K562 (cell line): ENCODE results near the gene SEC61A2. TPM values are rescaled to one million over a fixed set of nuclear protein-coding genes. Genes with fewer than 3 reads are reported as not detected.

Experiments
- ARNT ChIP-seq, 2 experiments: fragments of 450-650 bp; IDR thresholded peaks; 2 replicates each; pipeline ENCODE4 v1.6.1; 2016; ENCODE audit warnings: mild to moderate bottlenecking in 1 of 2
- ATF4 ChIP-seq: fragments of 450-650 bp; formaldehyde crosslinking; IDR thresholded peaks from 2 replicates; pipeline ENCODE4 v1.4.0; 2022; ENCODE audit warnings: mild to moderate bottlenecking, moderate library complexity
- HMG20B ChIP-seq: fragments of 250-450 bp; sonication (Bioruptor Pico); IDR thresholded peaks from 2 replicates; pipeline ENCODE4 v1.5.0; 2021; ENCODE audit warnings: mild to moderate bottlenecking
- MGA ChIP-seq: fragments of 450-650 bp; IDR thresholded peaks from 2 replicates; pipeline ENCODE4 v1.6.1; 2016; ENCODE audit warnings: mild to moderate bottlenecking, moderate library complexity
- NR2F6 ChIP-seq: fragments of 450-650 bp; formaldehyde crosslinking; IDR thresholded peaks from 2 replicates; pipeline ENCODE4 v1.4.0; 2020; ENCODE audit warnings: mild to moderate bottlenecking
- RBBP5 ChIP-seq: fragments of 200-600 bp; sonication (generic); IDR thresholded peaks from 2 replicates; pipeline ENCODE4 v1.6.1; 2012; ENCODE audit warnings: borderline replicate concordance, mild to moderate bottlenecking, low read length, control low read depth, inconsistent platforms; ENCODE audit not compliant: insufficient read depth, poor library complexity, severe bottlenecking
- RFX7 ChIP-seq: fragments of 250-450 bp; sonication (Bioruptor Pico); IDR thresholded peaks from 2 replicates; pipeline ENCODE4 v1.5.1; 2021; ENCODE audit warnings: mild to moderate bottlenecking
- SP1 ChIP-seq: sonication (generic); formaldehyde crosslinking; IDR thresholded peaks from 2 replicates; pipeline ENCODE4 v1.8.1; 2022; ENCODE audit warnings: mild to moderate bottlenecking, missing genetic modification reagents
- TAF7 ChIP-seq: fragments of 450-650 bp; IDR thresholded peaks from 2 replicates; pipeline ENCODE4 v1.6.1; 2016; ENCODE audit warnings: missing genetic modification characterization, missing compliant biosample characterization
- ZBTB33 ChIP-seq: sonication (generic); formaldehyde crosslinking; IDR thresholded peaks from 2 replicates; pipeline ENCODE4 v1.8.1; 2023; ENCODE audit warnings: mild to moderate bottlenecking, missing genetic modification reagents
- ZNF408 ChIP-seq: fragments of 250-450 bp; sonication (Bioruptor Pico); IDR thresholded peaks from 2 replicates; pipeline ENCODE4 v1.4.0; 2020; ENCODE audit warnings: low read depth, mild to moderate bottlenecking, moderate library complexity
- ZNF589 ChIP-seq: fragments of 200-800 bp; sonication (Bioruptor generic); IDR thresholded peaks from 2 replicates; pipeline ENCODE4 v1.6.1; 2016; ENCODE audit warnings: low read depth, missing genetic modification characterization, missing compliant biosample characterization
- polyA plus RNA-seq, 8 experiments: library from polyadenylated mRNA; depleted of rRNA in 4 of 8; stranded (reverse) in 5 of 8; unstranded in 3 of 8; fragments of >200 nt; fragmentation: Nextera tagmentation in 2 of 8; fragmentation: Illumina TruSeq in 1 of 8; extraction: Ambion mirVana in 2 of 8; extraction: Trizol in 1 of 8; gene quantifications; 2 replicates each; pipeline versions ENCODE4 v1.2.1 to v1.2.3, GENCODE V29; 2011 to 2014; ENCODE audit warnings: inconsistent platforms in 1 of 8, missing spikeins in 1 of 8
- total RNA-seq, 7 experiments: library from RNA; depleted of rRNA in 6 of 7; stranded (reverse); fragments of >200 nt in 6 of 7; fragmentation: Illumina TruSeq in 2 of 7; extraction: Trizol in 2 of 7; gene quantifications; 2 replicates each; pipeline versions ENCODE4 v1.2.1 to v1.2.3, GENCODE V29; 2011 to 2021; ENCODE audit warnings: low replicate concordance in 1 of 7

The SEC61A2 gene
- total and polyA plus RNA-seq, 9 of the 15 experiments (the other 6 are each of a cell fraction or from before 2014, with no cell fraction given), result 1.2 to 9.7 (median 3.9) TPM

- TF ChIP-seq SP1 (no peak), HMG20B (CRISPR knock-in tag) (no peak), MGA (peak; percentile 95), ATF4 (CRISPR knock-in tag) (no peak), ZNF589 (CRISPR knock-in tag) (0 out of 2 replicates have a peak, but pooled peaks have one; percentile 36), RBBP5 (peak; percentile 99), RFX7 (no peak), ARNT (IDR thresholded peaks at IDR 0.05) (peak in 1 of 2 experiments; percentile 75; a peak in 2 of 4 replicates), ZBTB33 (CRISPR knock-in tag) (peak; percentile 67; the same call in 1 of the 2 replicates), TAF7 (tag) (peak; percentile 68; the same call in 1 of the 2 replicates), ZNF408 (CRISPR knock-in tag) (no peak), NR2F6 (no peak)
These were observed 66.4 kb downstream of the SEC61A2 start, which contains the start of the genes CDC123 and NUDT5 (continued) for GRCh38 chr10:12195603-12196506.
